H1 (cell line): ENCODE results near the gene DRAP1. TPM values are rescaled to one million over a fixed set of nuclear protein-coding genes. Genes with fewer than 3 reads are reported as not detected.

ENCODE experiments used
- CBX8 ChIP-seq: fragments of 300-800, 300-1000 bp; sonication (generic); IDR thresholded peaks from 2 replicates; pipeline ENCODE4 v1.7.1; 2016; ENCODE audit warnings: low read depth, low read length, borderline replicate concordance
- JUND ChIP-seq: IDR thresholded peaks from 2 replicates; pipeline ENCODE4 v1.6.1; 2011; ENCODE audit warnings: mild to moderate bottlenecking, improper control_type of control experiment, low read length
- NANOG ChIP-seq: IDR thresholded peaks from 2 replicates; pipeline ENCODE4 v1.6.1; 2011; ENCODE audit warnings: low read length, low read depth, mild to moderate bottlenecking, inconsistent platforms; ENCODE audit not compliant: insufficient read depth, poor library complexity, severe bottlenecking
- polyA plus RNA-seq, 7 experiments: library from polyadenylated mRNA; depleted of rRNA in 3 of 7; stranded (reverse) in 5 of 7; unstranded in 2 of 7; fragments of >200 nt in 5 of 7; fragments of 200-250 nt in 2 of 7; gene quantifications; 1 replicate in 5 of 7; 2 replicates in 1 of 7; 4 replicates in 1 of 7; pipeline versions ENCODE4 v1.2.1 to v1.2.3, GENCODE V29; 2011 to 2013; ENCODE audit warnings: missing spikeins in 2 of 7, mixed read lengths in 2 of 7
- total RNA-seq: library from RNA; stranded (reverse); fragmentation: NEBNext Ultra II Directional; extraction: Animal tissue kit (Norgen Biotek cat#: 25700); gene quantifications from 2 replicates; pipeline ENCODE4 v1.2.1, GENCODE V29; 2021
- TF ChIP-seq, protein P1 (sequence below): IDR thresholded peaks from 2 replicates; pipeline ENCODE4 v1.6.1; 2012; ENCODE audit warnings: low read length, inconsistent platforms

DRAP1 gene
- total and polyA plus RNA-seq, 2 of the 8 experiments (the other 6 are each of a cell fraction or from before 2014, with no cell fraction given), result 62.5 to 98.7 TPM

DNA sequence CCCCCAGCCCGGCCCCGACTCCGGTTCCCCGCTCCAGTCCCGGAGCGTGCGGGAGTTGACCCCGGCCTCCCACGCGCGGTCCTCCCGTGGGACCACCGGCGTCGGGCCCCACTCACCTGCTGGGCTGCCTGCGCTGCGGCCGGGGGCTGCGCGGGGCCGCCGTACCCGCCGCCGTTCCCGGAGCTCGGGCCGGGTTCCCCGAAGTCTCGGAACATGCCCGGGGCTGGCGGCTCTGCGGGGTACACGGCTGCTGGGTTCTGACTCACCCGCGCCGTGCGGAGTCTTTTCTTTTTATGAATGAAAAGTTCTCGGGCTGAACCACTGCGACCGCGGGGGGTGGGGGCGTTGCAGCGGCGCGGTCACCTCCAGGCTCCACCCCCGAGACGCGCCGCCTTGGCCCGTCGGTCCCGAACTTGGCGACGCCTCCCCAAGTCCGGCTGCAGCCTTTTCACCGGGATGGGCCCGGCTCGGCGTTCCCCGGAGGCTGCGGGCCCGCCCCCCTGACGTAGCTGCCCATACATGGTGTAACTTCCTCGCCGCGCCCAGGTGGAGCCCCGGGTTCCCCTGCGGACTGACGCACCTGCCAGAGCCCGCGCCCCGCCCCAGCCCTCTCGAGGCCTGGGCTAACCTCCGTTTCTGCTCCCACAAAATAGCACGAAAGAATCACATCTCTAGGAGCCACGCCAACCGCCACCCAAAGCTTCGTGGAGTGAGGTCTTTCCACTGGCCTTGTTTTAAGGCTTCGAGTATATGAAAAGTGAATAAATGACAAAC is 18.9 kb upstream of the DRAP1 start, which contains the start of gene FOSL1 (continued):
- TF ChIP-seq, protein P1, sequence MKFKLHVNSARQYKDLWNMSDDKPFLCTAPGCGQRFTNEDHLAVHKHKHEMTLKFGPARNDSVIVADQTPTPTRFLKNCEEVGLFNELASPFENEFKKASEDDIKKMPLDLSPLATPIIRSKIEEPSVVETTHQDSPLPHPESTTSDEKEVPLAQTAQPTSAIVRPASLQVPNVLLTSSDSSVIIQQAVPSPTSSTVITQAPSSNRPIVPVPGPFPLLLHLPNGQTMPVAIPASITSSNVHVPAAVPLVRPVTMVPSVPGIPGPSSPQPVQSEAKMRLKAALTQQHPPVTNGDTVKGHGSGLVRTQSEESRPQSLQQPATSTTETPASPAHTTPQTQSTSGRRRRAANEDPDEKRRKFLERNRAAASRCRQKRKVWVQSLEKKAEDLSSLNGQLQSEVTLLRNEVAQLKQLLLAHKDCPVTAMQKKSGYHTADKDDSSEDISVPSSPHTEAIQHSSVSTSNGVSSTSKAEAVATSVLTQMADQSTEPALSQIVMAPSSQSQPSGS, result no peak
- TF ChIP-seq JUND (peak; percentile 66), NANOG (no peak), CBX8 (no peak)
